OCI-LY7 (cell line): ENCODE data around the gene BMERB1. TPM values are rescaled to one million over a fixed set of nuclear protein-coding genes. Genes with fewer than 3 reads are reported as not detected.
A peak's percentile ranks its signal among the peaks of the same experiment; 100 is the strongest.
"Not testable (repeated sequence)": the region's sequence is repeated elsewhere in the genome, so short reads cannot be mapped to it uniquely, and the experiment has no call there.

Source experiments
- BruUV-seq: library from RNA; stranded (reverse); fragments of 400-500 nt; replicated peaks from 2 replicates; lab custom pipeline; 2021; lab: Mats Ljungman, UMichigan
- CTCF ChIA-PET: fragments of 300-600 bp; sonication (Branson Sonifier 250); formaldehyde crosslinking; loops from one replicate; lab custom pipeline; 2022; ENCODE audit warnings: antibody characterized with exemption; ENCODE audit not compliant: unreplicated experiment; lab: Charles Lee
- POLR2A ChIA-PET: fragments of 300-600 bp; sonication (Branson Sonifier 250); formaldehyde crosslinking; loops from one replicate; lab custom pipeline; 2022; ENCODE audit warnings: antibody characterized with exemption; lab: Charles Lee
- DNase-seq: peaks from one replicate; pipeline ENCODE4 v3.0.0-alpha.2; 2015; ENCODE audit warnings: low spot score
- H2AFZ ChIP-seq: fragments of 200-600 bp; sonication (generic), shearing (Covaris generic); 2 replicates; pipeline ENCODE4 v1.6.1; 2014; ENCODE audit warnings: mild to moderate bottlenecking, antibody characterized with exemption, low read length, moderate library complexity
- H3K27ac ChIP-seq: fragments of 200-600 bp; sonication (generic); 2 replicates; pipeline ENCODE4 v1.5.1; 2014; ENCODE audit warnings: mixed run types, low read depth, mild to moderate bottlenecking, moderate library complexity, low read length, inconsistent platforms; ENCODE audit not compliant: poor library complexity, severe bottlenecking
- H3K36me3 ChIP-seq: fragments of 200-600 bp; sonication (generic); 2 replicates; pipeline ENCODE4 v1.6.1; 2014; ENCODE audit warnings: mild to moderate bottlenecking, antibody characterized with exemption, low read length, moderate library complexity, mixed read lengths; ENCODE audit not compliant: insufficient read depth
- H3K4me1 ChIP-seq: fragments of 200-600 bp; sonication (generic); 2 replicates; pipeline ENCODE4 v1.5.1; 2014; ENCODE audit warnings: mild to moderate bottlenecking, low read length; ENCODE audit not compliant: insufficient read depth, poor library complexity, severe bottlenecking
- H3K4me2 ChIP-seq: fragments of 200-600 bp; sonication (generic); 2 replicates; pipeline ENCODE4 v1.6.1; 2014; ENCODE audit warnings: mild to moderate bottlenecking, low read length
- H3K4me3 ChIP-seq: fragments of 200-600 bp; sonication (generic); 2 replicates; pipeline ENCODE4 v1.5.1; 2014; ENCODE audit warnings: mild to moderate bottlenecking, low read depth, low read length; ENCODE audit not compliant: poor library complexity, severe bottlenecking
- H3K79me2 ChIP-seq: fragments of 200-600 bp; sonication (generic); 2 replicates; pipeline ENCODE4 v1.6.1; 2016; ENCODE audit warnings: low read depth, mild to moderate bottlenecking, low read length, moderate library complexity, mixed read lengths; ENCODE audit not compliant: insufficient read depth
- H3K9me2 ChIP-seq: fragments of 200-600 bp; sonication (generic); 2 replicates; pipeline ENCODE4 v1.6.1; 2016; ENCODE audit warnings: mild to moderate bottlenecking, low read length, mixed read lengths; ENCODE audit not compliant: insufficient read depth
- H3K9me3 ChIP-seq: fragments of 200-600 bp; sonication (generic); 2 replicates; pipeline ENCODE4 v1.6.1; 2014; ENCODE audit warnings: mild to moderate bottlenecking, mixed run types, low read length, mixed read lengths
- H4K20me1 ChIP-seq: fragments of 200-600 bp; sonication (generic); 2 replicates; pipeline ENCODE4 v1.6.1; 2014; ENCODE audit warnings: mild to moderate bottlenecking, antibody characterized with exemption, low read length, moderate library complexity, mixed read lengths; ENCODE audit not compliant: insufficient read depth
- EZH2phosphoT487 ChIP-seq: fragments of 200-600 bp; sonication (generic); IDR thresholded peaks from 2 replicates; pipeline ENCODE4 v1.6.1; 2018; ENCODE audit warnings: low read depth, borderline replicate concordance, mild to moderate bottlenecking, mixed run types, antibody characterized with exemption, low read length, moderate library complexity, mixed read lengths
- intact Hi-C: fragments of 100-400 bp; cut with micrococcal nuclease; formaldehyde crosslinking; loops from one replicate; pipeline ENCODE4 v1.10.0; 2022; ENCODE audit not compliant: unreplicated experiment
- total RNA-seq, 2 experiments: library from RNA; depleted of rRNA in 1 of 2; stranded (reverse); fragments of >200 nt in 1 of 2; shearing (Covaris generic) in 1 of 2; gene quantifications; 2 replicates each; pipeline ENCODE4 v1.2.3, GENCODE V29; 2014 to 2022
- TF ChIP-seq, protein P1 (sequence below): fragments of 200-600 bp; sonication (generic); conservative IDR thresholded peaks from 2 replicates; pipeline ENCODE4 v1.5.1; 2014; ENCODE audit warnings: mild to moderate bottlenecking, antibody characterized with exemption, low read length, moderate library complexity, mixed read lengths

BMERB1 gene
- total RNA-seq, 2 experiments from 2014 or later: not detected

DNA sequence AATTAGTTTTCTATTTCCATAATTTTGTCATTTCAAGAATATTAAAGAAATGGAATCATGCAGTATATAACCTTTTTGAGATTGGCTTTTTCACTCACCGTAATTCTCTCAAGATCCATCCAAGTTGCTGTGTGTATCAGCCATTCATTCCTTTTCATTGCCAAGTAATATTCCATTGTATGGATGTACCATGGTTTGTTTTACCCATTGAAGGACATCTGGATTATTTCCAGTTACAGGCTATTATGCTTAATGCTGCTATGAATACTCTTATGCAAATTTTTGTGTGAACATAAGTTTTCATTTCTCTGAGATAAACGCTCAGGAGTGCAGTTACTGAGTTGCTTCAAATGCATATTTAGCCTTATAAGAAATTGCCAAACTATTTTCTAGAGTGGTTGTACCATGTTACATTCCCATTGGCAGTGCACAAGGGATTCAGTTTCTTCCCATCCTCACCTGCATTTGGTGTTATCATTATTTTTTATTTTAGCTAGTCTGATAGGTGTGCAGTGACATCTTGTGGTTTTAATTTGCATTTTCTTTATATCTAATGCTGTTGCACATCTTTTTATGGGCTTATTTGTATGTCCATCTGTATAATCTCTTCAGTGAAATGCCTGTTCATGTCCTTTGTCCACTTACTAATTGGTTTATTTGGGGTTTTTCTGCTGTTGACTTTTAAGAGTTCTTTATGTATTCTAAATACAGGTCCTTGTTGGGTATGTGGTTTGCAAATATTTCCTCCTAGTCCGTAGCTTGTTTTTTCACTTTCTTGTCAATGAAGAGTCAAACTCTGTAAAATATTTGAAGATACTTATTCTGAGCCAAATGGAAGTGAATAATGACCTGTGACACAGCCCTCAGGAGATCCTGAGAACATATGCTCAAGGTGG is 32.7 kb downstream of the BMERB1 start:
- POLR2A ChIA-PET: no interaction called here
- no peak overlapping the region for H2AFZ ChIP-seq
- no TSS peak for BruUV-seq

DNA sequence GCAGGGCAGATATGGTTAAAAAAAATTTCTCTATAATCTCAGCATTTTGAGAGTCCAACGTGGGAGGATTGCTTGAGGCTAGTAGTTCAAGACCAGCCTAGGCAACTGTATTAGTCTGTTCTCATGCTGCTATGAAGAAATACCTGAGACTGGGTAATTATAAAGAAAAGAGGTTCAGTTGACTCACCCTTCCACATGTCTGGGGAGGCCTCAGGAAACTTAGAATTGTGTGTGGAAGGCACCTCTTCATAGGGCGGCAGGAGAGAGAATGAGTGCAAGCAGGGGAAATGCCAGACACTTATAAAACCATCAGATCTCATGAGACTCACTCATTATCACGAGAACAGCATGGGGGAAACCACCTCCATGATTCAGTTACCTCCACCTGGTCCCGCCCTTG is 42.6 kb downstream of the BMERB1 start:
- H3K9me3 ChIP-seq, BruUV-seq, H3K36me3 ChIP-seq, POLR2A ChIA-PET, H3K9me2 ChIP-seq, H4K20me1 ChIP-seq, H3K4me1 ChIP-seq, CTCF ChIA-PET, H2AFZ ChIP-seq, H3K27ac ChIP-seq, H3K79me2 ChIP-seq, DNase-seq, H3K4me3 ChIP-seq, H3K4me2 ChIP-seq: not testable (repeated sequence)
- intact Hi-C loops: loop anchor here (10.0 kb wide), 1 partner anchor 48 kb away; no protein-coding TSS in a partner anchor

More for the DNA sequence above, 32.7 kb downstream of the BMERB1 start:
- Histone ChIP-seq H3K79me2 (no peaks in the 10 kb centered on the region), H3K4me1 (no peaks in the 10 kb centered on the region), H4K20me1 (no peaks in the 10 kb centered on the region), H3K4me2 (no peak overlapping the region), H3K36me3 (no peaks in the 10 kb centered on the region), H3K27ac (no peak overlapping the region), H3K9me2 (no peaks in the 10 kb centered on the region), H3K4me3 (no peak overlapping the region), H3K9me3 (0 out of 2 replicates have a peak, but pooled peaks cover 5% of the 10 kb centered on the region)
- intact Hi-C loops: no loop called here
- no peak for TF ChIP-seq EZH2phosphoT487
- TF ChIP-seq, protein P1, sequence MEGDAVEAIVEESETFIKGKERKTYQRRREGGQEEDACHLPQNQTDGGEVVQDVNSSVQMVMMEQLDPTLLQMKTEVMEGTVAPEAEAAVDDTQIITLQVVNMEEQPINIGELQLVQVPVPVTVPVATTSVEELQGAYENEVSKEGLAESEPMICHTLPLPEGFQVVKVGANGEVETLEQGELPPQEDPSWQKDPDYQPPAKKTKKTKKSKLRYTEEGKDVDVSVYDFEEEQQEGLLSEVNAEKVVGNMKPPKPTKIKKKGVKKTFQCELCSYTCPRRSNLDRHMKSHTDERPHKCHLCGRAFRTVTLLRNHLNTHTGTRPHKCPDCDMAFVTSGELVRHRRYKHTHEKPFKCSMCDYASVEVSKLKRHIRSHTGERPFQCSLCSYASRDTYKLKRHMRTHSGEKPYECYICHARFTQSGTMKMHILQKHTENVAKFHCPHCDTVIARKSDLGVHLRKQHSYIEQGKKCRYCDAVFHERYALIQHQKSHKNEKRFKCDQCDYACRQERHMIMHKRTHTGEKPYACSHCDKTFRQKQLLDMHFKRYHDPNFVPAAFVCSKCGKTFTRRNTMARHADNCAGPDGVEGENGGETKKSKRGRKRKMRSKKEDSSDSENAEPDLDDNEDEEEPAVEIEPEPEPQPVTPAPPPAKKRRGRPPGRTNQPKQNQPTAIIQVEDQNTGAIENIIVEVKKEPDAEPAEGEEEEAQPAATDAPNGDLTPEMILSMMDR: peak; percentile 67
- DNase-seq: no peak
- CTCF ChIA-PET: no interaction called here

DNA sequence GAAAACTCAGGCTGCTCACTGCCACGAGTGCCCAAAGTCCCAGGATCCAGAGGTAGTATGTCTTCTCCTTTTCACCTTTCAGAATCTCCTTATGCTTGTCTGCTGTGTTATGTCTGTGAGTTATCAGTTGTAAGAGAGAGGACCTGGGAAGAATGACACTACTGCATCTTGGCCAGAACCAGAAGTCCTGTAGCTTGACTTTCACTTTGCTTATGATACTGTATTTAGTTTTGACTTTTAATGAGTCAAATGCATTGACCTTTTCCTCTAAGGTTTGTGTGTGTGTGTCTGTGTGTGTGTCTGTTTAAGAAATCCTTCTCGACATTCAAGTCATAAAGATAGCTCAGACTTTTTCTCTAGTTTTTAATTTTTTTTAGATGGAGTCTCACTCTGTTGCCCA is 43.4 kb downstream of the BMERB1 start:
- CTCF ChIA-PET: no interaction called here
- BruUV-seq: no TSS peak
- Histone ChIP-seq H3K27ac (no peak overlapping the region), H3K4me1 (no peaks in the 10 kb centered on the region), H3K9me2 (no peaks in the 10 kb centered on the region), H3K36me3 (no peaks in the 10 kb centered on the region), H2AFZ (no peak overlapping the region), H3K79me2 (no peaks in the 10 kb centered on the region), H3K9me3 (peaks cover 3% of the 10 kb centered on the region; the same call in 1 of the 2 replicates), H3K4me2 (no peak overlapping the region), H4K20me1 (no peaks in the 10 kb centered on the region), H3K4me3 (no peak overlapping the region)
- DNase-seq: no peak
- intact Hi-C loops: loop anchor here (10.0 kb wide), 1 partner anchor 47 kb away; no protein-coding TSS in a partner anchor
- POLR2A ChIA-PET: no interaction called here
- TF ChIP-seq EZH2phosphoT487: no peak
